GM18909 (cell line): Measurements from ENCODE around the gene CCDC13.

Source experiments
- ATAC-seq: cut with Tn5 transposase; IDR thresholded peaks from one replicate; pipeline ENCODE4 v1.9.1; 2021; ENCODE audit warnings: mild to moderate bottlenecking; ENCODE audit not compliant: unreplicated experiment, poor library complexity

CCDC13 gene

DNA sequence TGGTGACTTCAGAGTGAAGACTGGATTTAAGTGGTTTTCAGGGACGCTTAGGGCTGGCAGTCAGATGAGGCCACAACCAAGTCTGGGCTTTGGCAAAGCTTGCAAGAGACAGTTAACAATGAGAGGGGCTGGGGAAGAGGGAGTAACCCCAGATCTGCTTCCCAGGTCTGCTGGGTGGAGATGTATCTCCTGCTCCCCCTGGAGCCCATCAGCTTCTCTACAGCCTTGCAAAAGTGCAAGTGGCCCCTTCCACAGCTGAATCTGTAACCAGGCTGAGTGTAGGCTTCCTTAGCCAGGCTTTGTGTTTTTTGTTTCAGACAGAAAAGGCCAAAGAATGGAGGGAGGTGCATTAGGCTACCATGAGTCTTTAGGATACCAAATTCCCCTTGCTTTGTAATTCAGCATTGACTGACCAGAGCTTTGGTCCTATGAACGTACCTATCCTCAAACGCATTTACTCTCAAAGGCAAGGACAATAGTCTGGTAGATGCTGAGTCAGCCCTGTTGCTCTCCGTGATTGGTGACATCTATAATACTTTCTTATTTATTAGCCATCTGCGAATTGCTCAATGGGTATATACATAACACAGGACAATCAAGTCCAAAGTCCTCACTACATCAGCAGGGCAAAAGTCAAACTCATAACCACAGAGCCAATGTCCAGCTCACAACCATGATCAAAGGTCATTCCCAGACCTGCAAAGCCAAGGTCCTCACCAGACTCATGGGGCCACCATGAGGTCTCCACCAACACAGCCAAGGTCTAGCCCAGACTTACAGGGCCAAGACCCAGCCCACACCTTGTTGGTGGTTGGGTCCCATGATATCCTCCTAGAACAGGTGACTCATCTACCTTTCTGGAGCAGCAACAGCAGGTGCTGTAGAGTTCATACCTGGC is 17.1 kb downstream of the CCDC13 start:
- ATAC-seq: no peak

GRCh38 chr3:42753757-42754156 is 19.3 kb downstream of the CCDC13 start:
- ATAC-seq: no peak

- ATAC-seq: no peak
Observed at GRCh38 chr3:42752961-42753360, 20.1 kb downstream of the CCDC13 start.

DNA sequence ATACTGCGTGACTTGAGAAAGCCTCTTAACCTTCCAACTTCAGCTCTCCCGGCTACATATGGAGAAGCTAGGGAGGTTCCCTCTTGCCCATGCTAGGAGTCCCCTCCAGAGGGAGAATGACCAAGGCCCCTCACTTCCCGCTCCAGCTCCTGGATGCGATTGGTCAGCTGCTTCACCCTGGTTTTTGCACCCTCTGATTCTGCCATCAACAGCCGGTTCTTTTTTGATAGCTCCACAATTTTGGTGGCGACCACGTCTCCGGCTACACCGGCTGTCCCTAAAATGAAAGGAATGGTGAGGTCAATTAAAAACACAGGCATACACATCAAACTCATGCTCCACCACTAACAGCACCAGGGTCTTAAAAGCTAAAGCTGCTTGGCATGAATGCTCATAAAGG is 20.6 kb downstream of the CCDC13 start:
- no peak for ATAC-seq

- ATAC-seq: no peak
Observed at GRCh38 chr3:42751609-42752008, 21.4 kb downstream of the CCDC13 start.

GRCh38 chr3:42750834-42751233 is 22.2 kb downstream of the CCDC13 start:
- ATAC-seq: no peak

- no peak for ATAC-seq
Observed at GRCh38 chr3:42749753-42750231, 23.3 kb downstream of the CCDC13 start.

- ATAC-seq: no peak
Observed at GRCh38 chr3:42749025-42749752, 23.9 kb downstream of the CCDC13 start.

- no peak for ATAC-seq
Observed at GRCh38 chr3:42747581-42747980, 25.5 kb downstream of the CCDC13 start.

- no peak for ATAC-seq
Observed at GRCh38 chr3:42746455-42747450, 26.3 kb downstream of the CCDC13 start.

DNA sequence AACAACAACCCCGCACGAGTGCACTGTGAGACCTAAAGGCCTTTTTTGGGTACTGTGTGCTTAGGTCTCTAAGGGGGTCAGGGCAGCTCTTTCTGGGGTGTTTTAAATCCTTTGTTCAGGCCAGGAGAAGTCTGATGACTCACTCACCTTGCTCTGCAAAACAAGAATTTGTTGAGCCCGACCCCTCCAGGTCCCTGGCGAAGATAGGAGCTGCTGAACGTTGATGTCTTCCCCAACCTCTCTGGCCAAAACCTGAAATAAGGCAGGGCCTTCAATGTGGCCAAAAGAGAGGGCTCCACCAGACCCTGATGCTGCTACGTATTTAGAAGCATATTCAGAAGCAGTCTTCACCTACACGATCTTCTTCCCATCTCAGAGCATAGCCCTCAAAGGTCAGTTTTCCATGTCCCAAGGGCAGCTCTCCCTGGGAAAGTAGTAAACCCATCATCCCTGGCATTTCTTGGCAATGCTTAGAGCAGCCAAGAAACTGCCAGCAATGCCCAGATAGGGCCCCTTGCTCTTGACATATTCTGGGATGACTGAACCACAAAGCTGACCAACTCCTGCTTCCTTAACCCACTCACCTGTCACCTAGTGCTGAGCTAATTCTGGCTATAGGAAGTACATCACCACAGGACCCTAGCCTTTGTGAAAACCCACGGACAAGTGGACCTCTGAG is 27.1 kb downstream of the CCDC13 start:
- ATAC-seq: no peak

DNA sequence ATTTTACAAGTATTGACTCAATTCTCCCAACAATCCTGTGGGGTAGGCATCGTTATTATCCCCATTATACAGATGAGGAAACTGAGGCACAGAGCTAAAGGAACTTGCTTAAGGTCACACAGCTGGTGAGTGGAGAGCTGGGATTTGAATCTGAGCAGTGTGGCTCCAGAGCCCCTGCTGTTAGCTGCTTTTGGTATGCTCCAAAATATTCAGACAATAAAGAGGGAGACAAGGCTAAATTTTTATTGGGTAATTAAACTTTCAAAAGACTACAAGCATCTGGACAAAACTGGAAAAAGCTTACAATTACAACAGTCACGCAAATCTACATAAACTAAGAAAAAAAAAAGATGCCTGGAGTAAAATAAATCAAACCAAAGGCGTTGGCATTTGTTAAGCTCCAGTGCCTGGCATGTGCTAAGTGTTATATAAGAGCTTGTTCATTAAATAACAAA is 27.7 kb downstream of the CCDC13 start:
- ATAC-seq: no peak

GRCh38 chr3:42743204-42743995 is 29.7 kb downstream of the CCDC13 start:
- no peak for ATAC-seq

- ATAC-seq: no peak
Observed at GRCh38 chr3:42742688-42743087, 30.4 kb downstream of the CCDC13 start.

DNA sequence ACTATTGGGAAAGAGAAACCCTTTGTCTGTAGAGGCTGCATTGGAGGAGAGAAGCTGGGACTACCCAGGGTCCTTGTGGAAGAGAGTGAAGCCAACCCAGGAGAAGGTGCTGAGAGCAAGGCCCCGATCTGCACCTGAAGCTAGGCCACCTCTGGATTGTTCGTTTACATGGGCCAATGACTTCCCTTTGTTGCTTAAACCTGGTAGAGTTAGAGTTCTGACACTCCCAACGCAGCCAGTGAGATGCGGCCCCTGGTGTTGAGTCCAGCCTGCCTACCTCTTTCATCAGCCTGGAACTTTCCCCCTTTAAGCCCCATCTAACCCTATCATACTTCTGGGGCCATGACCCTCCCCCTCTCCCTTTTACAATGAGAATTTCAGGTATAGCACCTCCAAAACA is 30.8 kb downstream of the CCDC13 start:
- no peak for ATAC-seq

DNA sequence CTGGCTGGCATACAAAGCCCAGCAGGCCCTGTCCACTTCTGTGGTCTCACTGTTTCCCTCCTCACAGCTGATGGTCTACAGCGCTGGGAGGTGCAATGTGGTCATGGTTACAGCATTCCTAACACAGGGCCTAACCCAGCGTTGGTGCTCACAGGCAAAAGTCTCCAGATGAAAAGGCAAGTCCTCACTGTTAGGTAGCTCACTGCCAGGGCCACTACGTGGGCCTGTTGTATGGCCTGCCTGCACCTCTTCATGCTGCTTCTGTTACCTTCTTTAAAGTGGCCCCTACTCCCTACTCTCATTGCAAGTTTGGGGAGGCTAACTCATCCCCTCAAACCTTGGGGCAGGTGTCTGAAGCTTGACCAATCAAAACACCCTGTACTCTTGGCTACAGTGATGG is 31.3 kb downstream of the CCDC13 start:
- no peak for ATAC-seq

DNA sequence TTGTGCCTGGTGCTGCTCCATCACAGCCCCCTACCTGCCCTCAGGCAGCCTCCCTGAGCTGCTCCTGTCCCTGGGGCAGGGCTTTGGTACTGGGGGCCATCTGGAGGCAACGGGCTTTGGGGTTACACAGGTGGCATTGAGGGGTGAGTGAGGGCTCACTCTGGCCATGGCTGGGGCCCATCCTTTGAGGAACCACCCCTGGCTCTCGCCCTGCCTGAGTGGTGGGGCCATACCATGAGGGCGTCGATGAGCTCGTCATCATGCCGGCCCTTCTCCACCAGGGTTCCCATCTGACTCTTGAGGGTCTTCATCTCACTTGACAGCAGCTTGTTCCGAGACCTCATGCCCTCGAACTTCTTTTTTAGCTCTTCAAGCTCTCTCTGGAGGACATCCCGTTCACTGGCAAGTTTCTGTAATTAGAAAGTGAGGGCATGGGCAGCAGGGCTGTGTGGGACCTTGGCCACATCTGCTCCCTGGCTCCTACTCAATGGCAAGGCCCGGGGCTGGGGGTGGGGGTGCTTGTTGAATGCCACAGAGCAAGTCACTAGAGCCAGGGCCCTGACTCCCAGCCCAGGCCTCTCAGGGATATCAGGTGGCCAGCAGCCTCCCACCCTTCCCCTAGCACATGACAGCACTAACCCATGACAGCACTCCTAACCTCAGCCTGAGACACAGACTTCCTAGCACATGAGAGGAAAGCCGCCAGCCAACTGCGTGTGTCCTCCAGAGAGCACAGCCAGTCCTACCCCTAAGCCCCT is 33.5 kb downstream of the CCDC13 start:
- ATAC-seq: no peak

DNA sequence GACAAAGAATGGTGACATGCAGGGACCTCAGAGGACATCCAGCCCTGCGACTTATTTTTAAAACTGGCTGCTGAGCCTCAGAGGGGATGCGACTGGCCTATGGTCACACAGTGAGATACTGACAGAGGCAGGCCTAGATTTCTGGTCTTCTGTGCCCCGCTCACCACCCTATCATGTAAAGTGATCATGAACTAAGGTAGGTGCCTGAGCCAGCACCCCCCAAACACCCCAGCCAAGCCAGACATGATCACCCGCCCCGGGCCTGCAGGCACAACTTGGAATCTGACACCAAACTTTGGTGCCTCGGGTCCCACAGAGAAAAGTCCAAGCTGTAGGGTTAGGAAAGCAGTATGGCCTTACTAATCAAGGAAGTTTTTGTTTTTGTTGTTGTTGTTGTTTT is 36.5 kb downstream of the CCDC13 start:
- ATAC-seq: no peak
